Activated CD8-positive, alpha-beta memory T cell treated with anti-CD3 and anti-CD28 coated beads, Interleukin-2, amount 50 U/mL, for 1 hour (primary cell): ENCODE results near the gene PIK3CD.
"Not testable (repeated sequence)": the region's sequence is repeated elsewhere in the genome, so short reads cannot be mapped to it uniquely, and the experiment has no call there.

ENCODE experiments used
- DNase-seq: peaks from one replicate; pipeline ENCODE4 v3.0.0-alpha.2; 2020; ENCODE audit errors: extremely low read depth

PIK3CD gene

GRCh38 chr1:9735800-9736199 lies 84.3 kb downstream of the PIK3CD start:
- DNase-seq: no peak

DNA sequence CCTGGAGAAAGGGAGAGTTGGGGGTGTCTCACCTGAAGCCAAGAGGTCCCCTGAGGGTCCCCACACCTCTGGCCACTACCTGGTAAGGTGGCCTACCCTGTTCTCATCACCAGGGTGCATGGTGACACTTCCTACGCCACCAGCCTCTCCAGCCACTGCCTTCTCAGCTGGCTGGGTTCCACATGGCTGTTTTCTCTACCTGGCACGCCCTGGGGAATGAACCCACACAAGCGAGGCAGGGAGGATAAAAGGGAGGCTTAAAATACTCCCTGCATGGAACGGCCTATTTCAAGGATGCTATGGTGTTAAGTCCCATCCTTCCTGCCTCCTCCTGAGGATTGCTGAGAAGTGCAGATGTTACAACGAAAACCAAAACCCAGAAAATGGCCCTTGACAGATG lies 84.7 kb downstream of the PIK3CD start:
- DNase-seq: no peak

DNA sequence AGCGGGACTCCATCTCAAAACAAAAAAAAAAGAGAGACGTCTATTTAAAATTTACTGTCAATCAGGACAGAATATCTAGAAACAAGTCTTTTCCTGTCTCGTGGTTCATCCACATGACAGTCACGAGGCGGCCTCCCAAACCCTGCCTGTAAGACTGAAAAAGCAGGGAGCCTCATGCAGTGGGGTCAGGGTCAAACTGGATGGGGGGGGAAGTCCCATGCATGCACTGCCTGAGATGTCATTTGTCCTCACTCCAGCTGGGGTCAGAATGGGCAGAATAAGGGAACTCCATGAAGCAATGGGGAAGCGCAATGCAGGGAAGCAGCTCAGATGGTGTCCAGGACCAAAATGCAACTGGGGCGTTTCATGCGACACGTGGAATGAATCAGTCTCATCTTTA lies 85.5 kb downstream of the PIK3CD start:
- no peak for DNase-seq

GRCh38 chr1:9737671-9738070 lies 86.1 kb downstream of the PIK3CD start:
- DNase-seq: no peak

- no peak for DNase-seq
Observed at GRCh38 chr1:9744106-9744799, 92.7 kb downstream of the PIK3CD start.

DNA sequence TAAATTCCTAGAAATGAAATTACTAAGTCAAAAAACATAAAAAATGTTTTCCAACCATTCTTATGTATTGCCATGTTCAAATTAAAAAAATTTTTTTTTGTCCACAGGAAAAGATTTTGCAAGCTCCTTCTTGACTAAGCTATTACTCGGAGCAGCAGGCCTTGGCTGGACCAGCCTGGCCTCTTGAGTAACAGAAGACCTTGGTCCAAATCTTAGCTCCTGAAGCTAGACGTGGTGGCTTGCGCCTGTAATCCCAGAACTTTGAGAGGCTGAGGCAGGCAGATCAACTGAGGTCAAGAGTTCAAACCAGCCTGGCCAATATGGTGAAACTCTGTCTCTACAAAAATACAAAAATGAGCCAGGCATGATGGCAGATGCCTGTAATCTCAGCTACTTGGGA lies 94.7 kb downstream of the PIK3CD start:
- DNase-seq: no peak

- DNase-seq: no peak
Observed at GRCh38 chr1:9746651-9747050, 95.1 kb downstream of the PIK3CD start.

DNA sequence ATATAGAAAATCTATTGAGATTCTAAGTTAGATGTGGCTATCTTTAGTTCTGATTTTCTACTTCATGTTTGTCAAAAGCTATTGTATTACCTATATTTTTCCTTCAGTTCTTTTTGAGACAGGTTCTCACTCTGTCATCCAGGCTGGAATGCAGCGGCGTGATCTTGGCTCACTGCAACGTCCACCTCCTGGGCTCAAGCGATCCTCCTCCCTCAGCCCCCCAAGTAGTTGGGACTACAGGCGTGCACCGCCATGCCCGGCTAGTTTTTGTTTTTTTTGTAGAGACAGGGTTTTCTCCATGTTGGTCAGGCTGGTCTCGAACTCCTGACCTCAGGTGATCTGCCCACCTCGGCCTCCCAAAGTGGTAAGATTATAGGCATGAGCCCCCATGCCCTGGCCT lies 96.9 kb downstream of the PIK3CD start:
- DNase-seq: not testable (repeated sequence)

DNA sequence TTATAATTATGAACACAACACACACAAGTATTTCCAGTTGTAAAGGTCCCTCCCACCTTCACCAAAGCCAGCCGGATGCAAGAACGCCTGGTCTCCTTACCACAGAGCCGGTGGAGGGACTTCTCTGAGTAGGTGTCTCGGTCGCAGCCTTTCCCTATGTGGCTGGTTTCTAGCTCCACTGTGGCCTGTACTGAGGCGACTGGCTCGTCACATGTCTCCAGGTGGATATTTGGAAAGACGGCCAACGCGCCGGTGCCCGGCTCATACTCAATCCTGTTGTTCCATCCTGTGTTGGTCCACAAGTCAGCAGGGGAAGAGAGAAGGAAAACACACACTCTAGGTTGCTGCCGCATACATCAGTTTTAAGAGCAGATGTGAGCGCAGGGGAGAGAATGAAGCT lies 97.8 kb downstream of the PIK3CD start:
- no peak for DNase-seq

GRCh38 chr1:9751971-9752370 lies 100.4 kb downstream of the PIK3CD start:
- DNase-seq: no peak

DNA sequence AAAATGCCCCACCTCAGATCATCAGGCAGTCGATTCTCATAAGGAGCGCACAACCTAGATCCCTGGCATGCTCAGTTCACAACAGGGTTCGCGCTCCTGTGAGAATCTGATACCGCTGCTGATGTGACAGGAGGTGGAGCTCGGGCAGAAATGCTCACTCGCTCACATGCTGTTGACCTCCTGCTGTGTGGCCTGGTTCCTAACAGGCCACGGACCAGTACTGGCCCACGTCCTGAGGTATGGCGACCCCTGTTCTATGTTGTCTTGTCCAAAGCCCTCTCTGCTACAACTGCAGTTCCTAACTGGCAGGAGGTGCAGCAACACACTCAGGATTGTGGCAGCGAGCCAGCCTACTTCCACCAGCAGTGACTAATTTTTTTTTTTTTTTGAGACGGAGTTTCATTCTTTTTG lies 101.6 kb downstream of the PIK3CD start:
- DNase-seq: no peak

GRCh38 chr1:9755441-9755995 lies 104.0 kb downstream of the PIK3CD start:
- DNase-seq: no peak

DNA sequence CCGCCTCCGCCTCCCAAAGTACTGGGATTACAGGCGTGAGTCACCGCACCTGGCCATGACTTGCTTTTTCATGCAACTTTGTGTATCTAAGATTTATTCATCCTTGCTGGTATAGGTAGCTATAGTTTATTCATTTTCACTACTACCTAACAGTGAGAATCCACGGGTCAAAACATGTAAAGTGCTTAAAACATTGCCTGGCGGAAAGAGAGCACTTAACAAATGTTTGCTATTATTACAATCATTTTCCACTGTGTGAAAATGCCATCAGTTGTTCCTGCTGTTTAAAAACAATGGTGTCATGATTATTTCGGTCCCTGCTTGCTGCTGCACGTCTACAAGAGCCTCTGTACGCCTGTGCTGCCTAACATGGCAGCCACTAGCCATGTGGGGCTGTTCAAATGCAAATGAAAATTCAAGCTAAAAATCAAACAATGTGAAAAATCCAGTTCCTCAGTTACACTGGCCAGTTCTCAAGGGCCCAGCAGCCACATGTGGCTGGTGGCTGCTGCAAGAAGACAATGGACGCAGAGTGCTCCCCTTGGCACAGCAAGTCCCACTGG lies 107.1 kb downstream of the PIK3CD start:
- DNase-seq: no peak

- DNase-seq: no peak
Observed at GRCh38 chr1:9759939-9760338, 108.4 kb downstream of the PIK3CD start.

GRCh38 chr1:9760824-9761223 lies 109.3 kb downstream of the PIK3CD start:
- DNase-seq: no peak

- no peak for DNase-seq
Observed at GRCh38 chr1:9761855-9762254, 110.3 kb downstream of the PIK3CD start.

GRCh38 chr1:9762446-9762845 lies 110.9 kb downstream of the PIK3CD start:
- not testable (repeated sequence) for DNase-seq

DNA sequence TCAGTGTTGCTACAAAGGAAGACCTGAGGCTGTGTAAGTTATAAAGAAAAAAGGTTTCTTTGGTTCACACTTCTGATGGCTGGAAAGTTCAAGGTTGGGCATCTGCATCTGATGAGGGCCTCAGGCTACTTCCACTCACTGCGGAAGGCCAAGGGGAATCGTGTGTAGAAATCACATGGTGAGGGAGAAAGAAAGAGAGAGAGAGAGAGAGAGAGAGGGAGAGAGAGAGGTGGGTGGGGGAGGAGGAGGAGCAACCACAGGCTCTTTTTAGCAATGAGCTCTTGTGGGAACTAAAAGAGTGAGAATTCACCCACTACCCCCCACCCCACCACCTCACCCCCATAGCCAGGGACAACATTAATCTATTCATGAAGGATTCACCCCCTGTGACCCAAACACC lies 112.4 kb downstream of the PIK3CD start:
- no peak for DNase-seq

DNA sequence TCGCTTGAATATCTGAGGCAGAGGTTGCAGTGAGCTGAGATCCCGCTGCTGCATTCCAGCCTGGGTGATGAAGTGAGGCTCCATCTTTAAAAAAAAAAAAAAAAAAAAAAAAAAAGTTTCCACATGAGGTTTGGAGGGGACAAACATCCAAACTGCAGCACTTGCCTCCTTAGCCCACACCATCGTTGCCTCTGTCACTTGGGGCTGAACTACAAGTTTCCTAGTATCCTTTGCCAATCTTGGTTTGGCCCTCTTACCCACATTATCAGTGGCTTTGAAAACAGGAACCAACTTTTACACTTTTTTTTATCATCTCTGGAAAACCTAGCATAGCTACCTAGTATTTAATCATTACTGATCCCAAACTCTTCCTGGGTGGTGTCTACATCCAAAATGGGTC lies 113.0 kb downstream of the PIK3CD start:
- no peak for DNase-seq

DNA sequence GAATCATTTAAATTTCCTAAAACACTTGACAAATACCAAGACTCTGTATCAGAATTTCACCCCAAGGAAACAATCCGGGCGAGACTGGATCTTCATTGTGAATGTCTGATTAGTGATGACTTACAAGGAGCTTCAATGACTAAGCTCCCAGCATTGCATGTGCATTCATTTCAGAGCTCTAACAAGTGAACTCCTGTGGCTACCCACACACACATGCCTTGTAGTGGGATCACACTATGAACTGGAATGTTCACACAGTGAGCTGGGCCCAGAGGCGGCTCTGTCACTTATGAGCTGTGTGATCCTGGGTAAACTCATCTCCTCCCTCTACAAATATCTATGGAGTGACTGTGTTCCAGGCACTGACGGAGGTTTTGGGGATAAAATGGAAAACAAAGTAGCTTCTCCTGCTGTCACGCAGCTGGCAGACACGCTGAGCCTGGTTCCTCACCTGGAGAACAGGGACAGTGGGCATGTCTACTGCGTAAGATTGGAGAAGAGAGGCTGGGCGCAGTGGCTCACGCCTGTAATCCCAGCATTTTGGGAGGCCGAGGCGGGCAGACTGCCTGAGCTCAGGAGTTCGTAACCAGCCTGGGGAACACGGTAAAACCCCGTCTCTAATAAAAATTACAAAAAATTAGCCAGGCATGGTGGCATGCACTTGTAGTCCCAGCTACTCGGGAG lies 115.4 kb downstream of the PIK3CD start:
- no peak for DNase-seq

- DNase-seq: no peak
Observed at GRCh38 chr1:9767964-9768668, 116.6 kb downstream of the PIK3CD start.

- DNase-seq: no peak
Observed at GRCh38 chr1:9768983-9769382, 117.5 kb downstream of the PIK3CD start.
